ENCODE data around the gene NTNG2. TPM values are rescaled to one million over a fixed set of nuclear protein-coding genes. Genes with fewer than 3 reads are reported as not detected.

The NTNG2 gene
- total and polyA plus RNA-seq, 2 of the 13 experiments (the other 11 are each of a cell fraction or from before 2014, with no cell fraction given) = 0.02 to 0.36 TPM

DNA sequence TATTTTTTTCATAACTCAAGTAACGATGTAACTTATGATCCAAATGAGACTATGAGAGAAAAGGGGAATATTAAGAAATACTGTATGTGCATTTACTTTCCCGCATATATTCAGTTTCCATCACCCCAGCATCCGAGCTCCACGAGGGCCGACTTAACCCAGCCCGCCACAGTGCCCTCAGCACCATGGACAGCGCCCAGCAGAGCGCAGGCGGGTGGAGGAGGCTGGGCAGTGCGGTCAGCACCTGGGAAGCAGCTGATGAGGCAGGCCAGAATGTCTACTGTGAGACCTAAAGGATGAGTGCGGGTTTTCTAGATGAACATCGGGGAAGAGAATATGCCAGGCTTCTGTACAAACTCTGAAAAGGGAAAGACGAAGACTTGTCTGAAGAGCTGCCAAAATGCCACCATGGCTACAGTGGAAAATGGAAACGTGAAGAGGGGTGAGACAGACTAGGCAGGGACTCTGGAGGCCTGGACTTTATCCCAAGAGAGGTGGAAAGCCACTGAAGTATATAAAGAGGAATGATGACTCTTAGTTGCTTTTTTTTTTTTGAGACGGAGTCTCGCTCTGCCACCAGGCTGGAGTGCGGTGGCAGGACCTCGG is 47.7 kb upstream of the NTNG2 start (continued):
- TF ChIP-seq, protein P1, sequence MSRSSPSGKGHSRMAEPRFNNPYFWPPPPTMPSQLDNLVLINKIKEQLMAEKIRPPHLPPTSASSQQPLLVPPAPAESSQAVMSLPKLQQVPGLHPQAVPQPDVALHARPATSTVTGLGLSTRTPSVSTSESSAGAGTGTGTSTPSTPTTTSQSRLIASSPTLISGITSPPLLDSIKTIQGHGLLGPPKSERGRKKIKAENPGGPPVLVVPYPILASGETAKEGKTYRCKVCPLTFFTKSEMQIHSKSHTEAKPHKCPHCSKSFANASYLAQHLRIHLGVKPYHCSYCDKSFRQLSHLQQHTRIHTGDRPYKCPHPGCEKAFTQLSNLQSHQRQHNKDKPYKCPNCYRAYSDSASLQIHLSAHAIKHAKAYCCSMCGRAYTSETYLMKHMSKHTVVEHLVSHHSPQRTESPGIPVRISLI (CRISPR knock-in tag; IDR thresholded peaks at IDR 0.05; ENCODE audit: borderline replicate concordance) = no peak; the same call in 1 of the 2 replicates
- TF ChIP-seq RARG (CRISPR knock-in tag; IDR thresholded peaks at IDR 0.05; ENCODE audit: low read depth) (peak; percentile 90; the same call in 1 of the 2 replicates), FOXK1 (CRISPR knock-in tag; IDR thresholded peaks at IDR 0.05; ENCODE audit: borderline replicate concordance, low read depth) (peak; percentile 95; the same call in 1 of the 2 replicates), ZNF672 (CRISPR knock-in tag; IDR thresholded peaks at IDR 0.05) (peak; percentile 77; the same call in 1 of the 2 replicates), CC2D1A (CRISPR knock-in tag; IDR thresholded peaks at IDR 0.05) (peak; percentile 90; the same call in 1 of the 2 replicates), ZNF225 (CRISPR knock-in tag; IDR thresholded peaks at IDR 0.05) (peak; percentile 96; the same call in 1 of the 2 replicates), ZSCAN29 (CRISPR knock-in tag; conservative IDR thresholded peaks at IDR 0.05) (no peak), ZNF354B (CRISPR knock-in tag; IDR thresholded peaks at IDR 0.05) (no peak), MED8 (CRISPR knock-in tag; IDR thresholded peaks at IDR 0.05; ENCODE audit: insufficient replicate concordance) (no peak), NAIF1 (CRISPR knock-in tag; IDR thresholded peaks at IDR 0.05; ENCODE audit: borderline replicate concordance) (peak; percentile 73; the same call in 1 of the 2 replicates), HCFC1 (IDR thresholded peaks at IDR 0.05; ENCODE audit: low read depth, low read length) (no peak), ZNF841 (CRISPR knock-in tag; IDR thresholded peaks at IDR 0.05; ENCODE audit: borderline replicate concordance) (peak; percentile 95), ZNF891 (CRISPR knock-in tag; IDR thresholded peaks at IDR 0.05) (peak; percentile 99)
- TF ChIP-seq, protein P2, sequence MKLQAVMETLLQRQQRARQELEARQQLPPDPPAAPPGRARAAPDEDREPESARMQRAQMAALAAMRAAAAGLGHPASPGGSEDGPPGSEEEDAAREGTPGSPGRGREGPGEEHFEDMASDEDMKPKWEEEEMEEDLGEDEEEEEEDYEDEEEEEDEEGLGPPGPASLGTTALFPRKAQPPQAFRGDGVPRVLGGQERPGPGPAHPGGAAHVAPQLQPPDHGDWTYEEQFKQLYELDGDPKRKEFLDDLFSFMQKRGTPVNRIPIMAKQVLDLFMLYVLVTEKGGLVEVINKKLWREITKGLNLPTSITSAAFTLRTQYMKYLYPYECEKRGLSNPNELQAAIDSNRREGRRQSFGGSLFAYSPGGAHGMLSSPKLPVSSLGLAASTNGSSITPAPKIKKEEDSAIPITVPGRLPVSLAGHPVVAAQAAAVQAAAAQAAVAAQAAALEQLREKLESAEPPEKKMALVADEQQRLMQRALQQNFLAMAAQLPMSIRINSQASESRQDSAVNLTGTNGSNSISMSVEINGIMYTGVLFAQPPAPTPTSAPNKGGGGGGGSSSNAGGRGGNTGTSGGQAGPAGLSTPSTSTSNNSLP (IDR thresholded peaks at IDR 0.05; ENCODE audit: low read depth, low read length) = no peak
- TF ChIP-seq, protein P3, sequence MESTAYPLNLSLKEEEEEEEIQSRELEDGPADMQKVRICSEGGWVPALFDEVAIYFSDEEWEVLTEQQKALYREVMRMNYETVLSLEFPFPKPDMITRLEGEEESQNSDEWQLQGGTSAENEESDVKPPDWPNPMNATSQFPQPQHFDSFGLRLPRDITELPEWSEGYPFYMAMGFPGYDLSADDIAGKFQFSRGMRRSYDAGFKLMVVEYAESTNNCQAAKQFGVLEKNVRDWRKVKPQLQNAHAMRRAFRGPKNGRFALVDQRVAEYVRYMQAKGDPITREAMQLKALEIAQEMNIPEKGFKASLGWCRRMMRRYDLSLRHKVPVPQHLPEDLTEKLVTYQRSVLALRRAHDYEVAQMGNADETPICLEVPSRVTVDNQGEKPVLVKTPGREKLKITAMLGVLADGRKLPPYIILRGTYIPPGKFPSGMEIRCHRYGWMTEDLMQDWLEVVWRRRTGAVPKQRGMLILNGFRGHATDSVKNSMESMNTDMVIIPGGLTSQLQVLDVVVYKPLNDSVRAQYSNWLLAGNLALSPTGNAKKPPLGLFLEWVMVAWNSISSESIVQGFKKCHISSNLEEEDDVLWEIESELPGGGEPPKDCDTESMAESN (CRISPR knock-in tag; conservative IDR thresholded peaks at IDR 0.05) = peak; percentile 96
- TF ChIP-seq, protein P4, sequence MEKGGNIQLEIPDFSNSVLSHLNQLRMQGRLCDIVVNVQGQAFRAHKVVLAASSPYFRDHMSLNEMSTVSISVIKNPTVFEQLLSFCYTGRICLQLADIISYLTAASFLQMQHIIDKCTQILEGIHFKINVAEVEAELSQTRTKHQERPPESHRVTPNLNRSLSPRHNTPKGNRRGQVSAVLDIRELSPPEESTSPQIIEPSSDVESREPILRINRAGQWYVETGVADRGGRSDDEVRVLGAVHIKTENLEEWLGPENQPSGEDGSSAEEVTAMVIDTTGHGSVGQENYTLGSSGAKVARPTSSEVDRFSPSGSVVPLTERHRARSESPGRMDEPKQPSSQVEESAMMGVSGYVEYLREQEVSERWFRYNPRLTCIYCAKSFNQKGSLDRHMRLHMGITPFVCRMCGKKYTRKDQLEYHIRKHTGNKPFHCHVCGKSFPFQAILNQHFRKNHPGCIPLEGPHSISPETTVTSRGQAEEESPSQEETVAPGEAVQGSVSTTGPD (CRISPR knock-in tag; IDR thresholded peaks at IDR 0.05) = no peak
- TF ChIP-seq, protein P5, sequence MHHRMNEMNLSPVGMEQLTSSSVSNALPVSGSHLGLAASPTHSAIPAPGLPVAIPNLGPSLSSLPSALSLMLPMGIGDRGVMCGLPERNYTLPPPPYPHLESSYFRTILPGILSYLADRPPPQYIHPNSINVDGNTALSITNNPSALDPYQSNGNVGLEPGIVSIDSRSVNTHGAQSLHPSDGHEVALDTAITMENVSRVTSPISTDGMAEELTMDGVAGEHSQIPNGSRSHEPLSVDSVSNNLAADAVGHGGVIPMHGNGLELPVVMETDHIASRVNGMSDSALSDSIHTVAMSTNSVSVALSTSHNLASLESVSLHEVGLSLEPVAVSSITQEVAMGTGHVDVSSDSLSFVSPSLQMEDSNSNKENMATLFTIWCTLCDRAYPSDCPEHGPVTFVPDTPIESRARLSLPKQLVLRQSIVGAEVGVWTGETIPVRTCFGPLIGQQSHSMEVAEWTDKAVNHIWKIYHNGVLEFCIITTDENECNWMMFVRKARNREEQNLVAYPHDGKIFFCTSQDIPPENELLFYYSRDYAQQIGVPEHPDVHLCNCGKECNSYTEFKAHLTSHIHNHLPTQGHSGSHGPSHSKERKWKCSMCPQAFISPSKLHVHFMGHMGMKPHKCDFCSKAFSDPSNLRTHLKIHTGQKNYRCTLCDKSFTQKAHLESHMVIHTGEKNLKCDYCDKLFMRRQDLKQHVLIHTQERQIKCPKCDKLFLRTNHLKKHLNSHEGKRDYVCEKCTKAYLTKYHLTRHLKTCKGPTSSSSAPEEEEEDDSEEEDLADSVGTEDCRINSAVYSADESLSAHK (CRISPR knock-in tag; IDR thresholded peaks at IDR 0.05; ENCODE audit: borderline replicate concordance) = peak; percentile 94
- TF ChIP-seq, protein P6, sequence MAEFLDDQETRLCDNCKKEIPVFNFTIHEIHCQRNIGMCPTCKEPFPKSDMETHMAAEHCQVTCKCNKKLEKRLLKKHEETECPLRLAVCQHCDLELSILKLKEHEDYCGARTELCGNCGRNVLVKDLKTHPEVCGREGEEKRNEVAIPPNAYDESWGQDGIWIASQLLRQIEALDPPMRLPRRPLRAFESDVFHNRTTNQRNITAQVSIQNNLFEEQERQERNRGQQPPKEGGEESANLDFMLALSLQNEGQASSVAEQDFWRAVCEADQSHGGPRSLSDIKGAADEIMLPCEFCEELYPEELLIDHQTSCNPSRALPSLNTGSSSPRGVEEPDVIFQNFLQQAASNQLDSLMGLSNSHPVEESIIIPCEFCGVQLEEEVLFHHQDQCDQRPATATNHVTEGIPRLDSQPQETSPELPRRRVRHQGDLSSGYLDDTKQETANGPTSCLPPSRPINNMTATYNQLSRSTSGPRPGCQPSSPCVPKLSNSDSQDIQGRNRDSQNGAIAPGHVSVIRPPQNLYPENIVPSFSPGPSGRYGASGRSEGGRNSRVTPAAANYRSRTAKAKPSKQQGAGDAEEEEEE (CRISPR knock-in tag; IDR thresholded peaks at IDR 0.05; ENCODE audit: borderline replicate concordance) = 0 out of 2 replicates have a peak, but pooled peaks have one; percentile 59

Data from HepG2 (cell line).